Activated CD4-positive, alpha-beta T cell treated with anti-CD3 and anti-CD28 coated beads, Interleukin-2, Interleukin-6, amounts not matched to agents 100 ng/mL and 50 ng/mL, durations not matched to agents 16 hours and 8 hours (primary cell): ENCODE results near the gene PCDHGA12.

Experiments
- DNase-seq: peaks from one replicate; pipeline ENCODE4 v3.0.0-alpha.2; 2020

PCDHGA12 gene

GRCh38 chr5:141441571-141442170 lies 11.4 kb downstream of the PCDHGA12 start:
- DNase-seq, result no peak

- DNase-seq, result no peak
These were observed 35.0 kb downstream of the PCDHGA12 start for GRCh38 chr5:141465351-141465750.

GRCh38 chr5:141475625-141476131 lies 45.4 kb downstream of the PCDHGA12 start, which contains the start of gene PCDHGC3:
Gene PCDHGC3, plus strand, starts transcription at chr5:141475966. Its CDS starts 151 bp downstream, at chr5:141476117.
- peak; percentile 40 for DNase-seq

GRCh38 chr5:141476132-141476911 lies 46.0 kb downstream of the PCDHGA12 start:
- DNase-seq, result no peak

- no peak for DNase-seq
These were observed 46.8 kb downstream of the PCDHGA12 start for GRCh38 chr5:141477044-141477575.

- no peak for DNase-seq
These were observed 47.5 kb downstream of the PCDHGA12 start for GRCh38 chr5:141477815-141478214.

- DNase-seq, result peak; percentile 26
These were observed 48.1 kb downstream of the PCDHGA12 start for GRCh38 chr5:141478321-141478945.

GRCh38 chr5:141479776-141480175 lies 49.5 kb downstream of the PCDHGA12 start:
- DNase-seq, result no peak
